K562 (cell line): Measurements from ENCODE around the gene RETSAT. TPM values are rescaled to one million over a fixed set of nuclear protein-coding genes. Genes with fewer than 3 reads are reported as not detected.

ENCODE experiments used
- ATAC-seq: fragments of 200-7000 bp; cut with Tn5 transposase; 3 replicates; pipeline ENCODE4 v1.9.1; 2020; ENCODE audit warnings: moderate library complexity
- BruUV-seq: library from RNA; stranded (reverse); fragments of 400-500 nt; replicated peaks from 2 replicates; lab custom pipeline; 2021; lab: Mats Ljungman, UMichigan
- CTCF ChIA-PET: fragments of 300-600 bp; formaldehyde crosslinking; extraction: SDS; loops from one replicate; lab custom pipeline; 2021; ENCODE audit warnings: low intra/inter-chr PET ratio; lab: Yijun Ruan, JAX
- POLR2A ChIA-PET: fragments of 300-600, 350-650 bp; sonication (Branson Sonifier 250); formaldehyde crosslinking; extraction: SDS; loops from one replicate; lab custom pipeline; 2021; ENCODE audit warnings: antibody characterized with exemption, inconsistent platforms; lab: Yijun Ruan, JAX
- DNase-seq, 4 experiments: peaks; one replicate each; pipeline versions ENCODE4 v3.0.0 to v3.0.0-alpha.2; 2011 to 2018; ENCODE audit warnings: low spot score in 3 of 4, mixed read lengths in 3 of 4; ENCODE audit errors: extremely low read depth in 1 of 4
- FAIRE-seq: peaks from 2 replicates; lab custom pipeline; 2011; peaks lifted over from hg19 to GRCh38; lab: Jason Lieb, UNC
- H2AFZ ChIP-seq: 2 replicates; pipeline ENCODE4 v1.6.0; 2011; ENCODE audit warnings: low read depth, low read length, control low read depth, inconsistent platforms
- H3K27ac ChIP-seq: fragments of 200-600 bp; 3 replicates; pipeline ENCODE4 v1.8.0; 2011; ENCODE audit warnings: low read depth, mild to moderate bottlenecking, control low read depth, inconsistent platforms, low read length, moderate library complexity, mixed read lengths; ENCODE audit errors: extremely low read depth
- H3K27me3 ChIP-seq, 2 experiments: fragments of 300-600 bp in 1 of 2; 2 replicates in 1 of 2; 3 replicates in 1 of 2; pipeline versions ENCODE4 v1.6.0 to v1.8.0; 2011; ENCODE audit warnings: inconsistent platforms in 2 of 2, low read length in 2 of 2, mild to moderate bottlenecking in 1 of 2, mixed read lengths in 1 of 2, moderate library complexity in 1 of 2; ENCODE audit not compliant: control insufficient read depth in 2 of 2, insufficient read depth in 2 of 2
- H3K36me3 ChIP-seq: fragments of 300-600 bp; 3 replicates; pipeline ENCODE4 v1.8.0; 2011; ENCODE audit warnings: mild to moderate bottlenecking, low read length, inconsistent platforms; ENCODE audit not compliant: control insufficient read depth, insufficient read depth
- H3K4me1 ChIP-seq, 2 experiments: fragments of 200-600 bp in 1 of 2; replicated peaks in 1 of 2; 2 replicates in 1 of 2; 3 replicates in 1 of 2; pipeline versions ENCODE4 v1.5.1 to v1.8.0; 2011; ENCODE audit warnings: inconsistent platforms in 2 of 2, low read length in 2 of 2, mild to moderate bottlenecking in 1 of 2, mixed read lengths in 1 of 2, moderate library complexity in 1 of 2; ENCODE audit not compliant: control insufficient read depth in 2 of 2, insufficient read depth in 2 of 2
- H3K4me2 ChIP-seq: 2 replicates; pipeline ENCODE4 v1.6.1; 2011; ENCODE audit warnings: low read length, control low read depth, inconsistent platforms, mixed read lengths; ENCODE audit not compliant: insufficient read depth
- H3K4me3 ChIP-seq: fragments of 200-600 bp; sonication (generic), shearing (Covaris generic); 2 replicates; pipeline ENCODE4 v1.5.1; 2016; ENCODE audit warnings: control low read depth, inconsistent platforms
- H3K79me2 ChIP-seq: fragments of 200-600 bp; 3 replicates; pipeline ENCODE4 v1.8.0; 2011; ENCODE audit warnings: low read length, inconsistent platforms; ENCODE audit not compliant: control insufficient read depth, insufficient read depth
- H3K9ac ChIP-seq, 2 experiments: 2 replicates each; pipeline versions ENCODE4 v1.6.0 to v1.6.1; 2011; ENCODE audit warnings: low read depth in 2 of 2, low read length in 2 of 2, control low read depth in 1 of 2, inconsistent platforms in 1 of 2, mild to moderate bottlenecking in 1 of 2, mixed read lengths in 1 of 2; ENCODE audit not compliant: insufficient read depth in 1 of 2
- H3K9me1 ChIP-seq: one replicate; pipeline ENCODE4 v1.6.0; 2011; ENCODE audit warnings: inconsistent platforms, mild to moderate bottlenecking, low read length, moderate library complexity; ENCODE audit not compliant: control insufficient read depth, insufficient read depth
- H3K9me3 ChIP-seq: replicated peaks from 2 replicates; pipeline ENCODE4 v1.5.1; 2011; ENCODE audit warnings: low read depth, low read length, inconsistent platforms; ENCODE audit not compliant: control insufficient read depth, insufficient read depth
- H4K20me1 ChIP-seq: replicated peaks from 2 replicates; pipeline ENCODE4 v1.6.1; 2011; ENCODE audit warnings: low read length, inconsistent platforms, mixed read lengths; ENCODE audit not compliant: control insufficient read depth, insufficient read depth
- CUX1 ChIP-seq: fragments of 200-800 bp; sonication (Bioruptor generic); IDR thresholded peaks from 2 replicates; pipeline ENCODE4 v1.6.1; 2016; ENCODE audit warnings: missing genetic modification characterization, missing compliant biosample characterization
- EP400 ChIP-seq: fragments of 450-650 bp; IDR thresholded peaks from 2 replicates; pipeline ENCODE4 v1.6.1; 2017; ENCODE audit warnings: antibody characterized with exemption, mild to moderate bottlenecking, moderate library complexity
- GTF2B ChIP-seq: IDR thresholded peaks from 2 replicates; pipeline ENCODE4 v1.6.1; 2011; ENCODE audit not compliant: insufficient read length; ENCODE audit errors: extremely low read depth
- HINFP ChIP-seq: fragments of 450-650 bp; conservative IDR thresholded peaks from 2 replicates; pipeline ENCODE4 v1.6.1; 2016; ENCODE audit warnings: missing genetic modification characterization, low read depth, mild to moderate bottlenecking, control low read depth, missing compliant biosample characterization
- NFIC ChIP-seq: fragments of 450-650 bp; IDR thresholded peaks from 2 replicates; pipeline ENCODE4 v1.6.1; 2017; ENCODE audit warnings: mild to moderate bottlenecking, inconsistent platforms
- RFX5 ChIP-seq: IDR thresholded peaks from 2 replicates; pipeline ENCODE4 v1.6.1; 2011; ENCODE audit warnings: low read depth, mild to moderate bottlenecking, improper control_type of control experiment, low read length
- ZNF133 ChIP-seq: fragments of 250-450 bp; sonication (Bioruptor Pico); IDR thresholded peaks from 2 replicates; pipeline ENCODE4 v1.4.0; 2020; ENCODE audit warnings: mild to moderate bottlenecking
- ZNF347 ChIP-seq: fragments of 450-650 bp; formaldehyde crosslinking; IDR thresholded peaks from 2 replicates; pipeline ENCODE4 v1.4.0; 2020; ENCODE audit warnings: low read depth, mild to moderate bottlenecking, moderate library complexity
- ZNF518B ChIP-seq: fragments of 250-450 bp; sonication (Bioruptor Pico); IDR thresholded peaks from 2 replicates; pipeline ENCODE4 v1.5.0; 2021; ENCODE audit warnings: mild to moderate bottlenecking, moderate library complexity
- WGBS: fragments of 100-300 bp; shearing (Covaris generic); methylation state at CpG from one replicate; pipeline ENCODE4 v1.1.6; 2016; ENCODE audit warnings: low coverage, mixed read lengths; ENCODE audit not compliant: insufficient coverage; ENCODE audit errors: missing lambda C conversion rate; 5-methylcytosine and 5-hydroxymethylcytosine counted together
- in situ Hi-C: fragments of 300-500 bp; cut with MboI; formaldehyde crosslinking; loops from 4 replicates; pipeline ENCODE4 v1.15.0; 2018; ENCODE audit warnings: inconsistent platforms, mixed read lengths
- intact Hi-C: fragments of 100-400 bp; cut with micrococcal nuclease; formaldehyde crosslinking; loops from 2 replicates; pipeline ENCODE4 v1.14.2; 2022
- polyA plus RNA-seq, 8 experiments: library from polyadenylated mRNA; depleted of rRNA in 4 of 8; stranded (reverse) in 5 of 8; unstranded in 3 of 8; fragments of >200 nt; fragmentation: Nextera tagmentation in 2 of 8; fragmentation: Illumina TruSeq in 1 of 8; extraction: Ambion mirVana in 2 of 8; extraction: Trizol in 1 of 8; gene quantifications; 2 replicates each; pipeline versions ENCODE4 v1.2.1 to v1.2.3, GENCODE V29; 2011 to 2014; ENCODE audit warnings: inconsistent platforms in 1 of 8, missing spikeins in 1 of 8
- total RNA-seq, 7 experiments: library from RNA; depleted of rRNA in 6 of 7; stranded (reverse); fragments of >200 nt in 6 of 7; fragmentation: Illumina TruSeq in 2 of 7; extraction: Trizol in 2 of 7; gene quantifications; 2 replicates each; pipeline versions ENCODE4 v1.2.1 to v1.2.3, GENCODE V29; 2011 to 2021; ENCODE audit warnings: low replicate concordance in 1 of 7

Gene RETSAT
- total and polyA plus RNA-seq, 9 of the 15 experiments (the other 6 are each of a cell fraction or from before 2014, with no cell fraction given) = 1.9 to 21.6 (median 16.5) TPM

GRCh38 chr2:85312404-85312803 lies 41.9 kb downstream of the RETSAT start:
- H3K9ac ChIP-seq = no peak overlapping the region
- BruUV-seq = no TSS peak
- H3K9me3 ChIP-seq = no peaks in the 10 kb centered on the region
- H3K27ac ChIP-seq = no peak overlapping the region
- no peak overlapping the region for H3K4me3 ChIP-seq
- in situ Hi-C loops (no loop called here), intact Hi-C loops (no loop called here)
- DNase-seq (no peak), FAIRE-seq (no peak), ATAC-seq (no peak)
- peaks cover 3 to 8% of the 10 kb centered on the region in 2 experiments; a peak in 4 of 5 replicates for H3K4me1 ChIP-seq
- no peaks in the 10 kb centered on the region for H3K79me2 ChIP-seq
- POLR2A ChIA-PET = interaction anchor here (1.1 kb wide), 1 partner anchor 42 kb away, joined by 4 read pairs; the partner anchor contains the start of genes ELMOD3 and RETSAT
- CTCF ChIA-PET = interaction anchor here (0.6 kb wide), 1 partner anchor 151 kb away, joined by 4 read pairs; no protein-coding TSS in a partner anchor
- WGBS = 67% methylated on average over 7 of the region's 7 CpGs
- no peaks in the 10 kb centered on the region; the same call in none of the 2 replicates for H4K20me1 ChIP-seq
- H3K9me1 ChIP-seq = no peaks in the 10 kb centered on the region
- H2AFZ ChIP-seq = no peak overlapping the region
- no peaks in the 10 kb centered on the region; a peak in 1 of 5 replicates for H3K27me3 ChIP-seq
- peaks cover 20% of the 10 kb centered on the region; the same call in 2 of the 3 replicates for H3K36me3 ChIP-seq
- H3K4me2 ChIP-seq = no peak overlapping the region
- no peak for TF ChIP-seq RFX5
- no peak for TF ChIP-seq ZNF347 (CRISPR knock-in tag)
- no peak for TF ChIP-seq GTF2B
- TF ChIP-seq CUX1 (CRISPR knock-in tag) = no peak
- no peak for TF ChIP-seq ZNF133 (CRISPR knock-in tag)
- TF ChIP-seq NFIC = no peak
- no peak for TF ChIP-seq HINFP
- TF ChIP-seq EP400 = no peak
- no peak for TF ChIP-seq ZNF518B (CRISPR knock-in tag)
